Measurements from ENCODE around the gene NLK. TPM values are rescaled to one million over a fixed set of nuclear protein-coding genes. Genes with fewer than 3 reads are reported as not detected.

The NLK gene
- total RNA-seq, 1 donor from 2014 or later, result 22.6 TPM

- no peak for ATAC-seq
- Histone ChIP-seq H3K9me3 (no peaks in the 10 kb centered on the region), H3K36me3 (peaks cover 29% of the 10 kb centered on the region), H3K4me3 (no peak overlapping the region), H3K27me3 (no peaks in the 10 kb centered on the region), H3K27ac (no peak overlapping the region), H3K4me1 (no peaks in the 10 kb centered on the region)
- DNase-seq, result no peak
- intact Hi-C loops (cut with DNase I), result no loop called here
- TF ChIP-seq CTCF (IDR thresholded peaks at IDR 0.05), result no peak
These were observed 145.5 kb downstream of the NLK start for GRCh38 chr17:28187931-28188330.

DNA sequence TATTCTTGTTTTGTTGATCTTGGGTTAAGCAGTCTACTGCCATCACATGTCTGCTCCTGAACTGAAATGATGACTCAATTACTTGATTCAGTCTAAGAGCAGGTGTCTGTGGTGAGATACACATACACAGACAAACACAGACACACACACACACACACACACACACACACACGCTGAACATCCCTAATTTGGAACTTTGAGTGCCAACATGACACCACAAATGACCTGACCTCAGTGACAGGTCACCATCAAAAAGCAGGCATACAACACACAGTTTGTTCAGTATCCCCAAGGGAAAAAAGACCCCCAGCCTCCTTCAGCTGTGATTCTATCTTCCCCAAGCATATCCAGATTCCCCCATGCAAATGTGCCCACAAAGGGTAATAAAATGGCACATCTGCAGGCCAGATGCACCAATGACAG is 146.4 kb downstream of the NLK start:
- no peak for TF ChIP-seq CTCF (IDR thresholded peaks at IDR 0.05)
- H3K36me3 ChIP-seq, result peaks cover 29% of the 10 kb centered on the region
- DNase-seq (no peak), ATAC-seq (no peak)
- H3K27ac ChIP-seq, result no peak overlapping the region
- H3K4me1 ChIP-seq, result no peaks in the 10 kb centered on the region
- no peaks in the 10 kb centered on the region for H3K27me3 ChIP-seq
- intact Hi-C loops (cut with DNase I), result no loop called here
- no peaks in the 10 kb centered on the region for H3K9me3 ChIP-seq
- H3K4me3 ChIP-seq, result no peak overlapping the region

DNA sequence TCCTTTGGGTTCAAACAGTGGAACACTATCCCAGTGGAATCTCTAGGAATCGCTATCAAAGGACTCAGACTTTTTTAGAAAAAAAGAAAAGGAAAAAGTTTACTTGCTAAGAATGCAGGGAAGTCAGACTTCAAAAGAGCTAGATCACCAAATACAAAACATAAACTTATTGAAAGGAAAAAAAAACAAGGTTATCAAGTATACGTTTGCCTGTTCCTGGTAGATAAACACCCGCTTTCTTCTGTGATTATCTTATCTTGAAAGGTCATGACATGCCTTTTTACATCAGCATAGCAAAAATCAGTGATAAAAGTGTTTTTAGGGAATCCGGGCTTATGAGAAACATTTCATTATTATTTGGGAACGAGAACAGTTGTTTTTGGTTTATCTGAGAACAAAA is 147.2 kb downstream of the NLK start:
- H3K27me3 ChIP-seq, result no peaks in the 10 kb centered on the region
- H3K9me3 ChIP-seq, result no peaks in the 10 kb centered on the region
- ATAC-seq, result no peak
- no peak overlapping the region for H3K4me3 ChIP-seq
- no peaks in the 10 kb centered on the region for H3K4me1 ChIP-seq
- H3K27ac ChIP-seq, result no peak overlapping the region
- no peak for DNase-seq
- H3K36me3 ChIP-seq, result peaks cover 29% of the 10 kb centered on the region
- TF ChIP-seq CTCF (IDR thresholded peaks at IDR 0.05), result no peak
- intact Hi-C loops (cut with DNase I), result no loop called here

- no peak for TF ChIP-seq CTCF (IDR thresholded peaks at IDR 0.05)
- H3K4me1 ChIP-seq, result no peaks in the 10 kb centered on the region
- no peak overlapping the region for H3K27ac ChIP-seq
- no peaks in the 10 kb centered on the region for H3K9me3 ChIP-seq
- peaks cover 17% of the 10 kb centered on the region for H3K36me3 ChIP-seq
- H3K4me3 ChIP-seq, result no peak overlapping the region
- no peak for ATAC-seq
- DNase-seq, result no peak
- intact Hi-C loops (cut with DNase I), result no loop called here
- H3K27me3 ChIP-seq, result no peaks in the 10 kb centered on the region
These were observed 148.5 kb downstream of the NLK start for GRCh38 chr17:28191018-28191417.

GRCh38 chr17:28193241-28193640 is 150.8 kb downstream of the NLK start:
- DNase-seq (peak; percentile 71), ATAC-seq (peak; percentile 96)
- H3K27me3 ChIP-seq, result no peaks in the 10 kb centered on the region
- no peaks in the 10 kb centered on the region for H3K4me1 ChIP-seq
- peaks cover 12% of the 10 kb centered on the region for H3K36me3 ChIP-seq
- no peak overlapping the region for H3K4me3 ChIP-seq
- no peaks in the 10 kb centered on the region for H3K9me3 ChIP-seq
- no peak overlapping the region for H3K27ac ChIP-seq
- intact Hi-C loops (cut with DNase I), result no loop called here
- peak; percentile 8 for TF ChIP-seq CTCF (IDR thresholded peaks at IDR 0.05)

GRCh38 chr17:28194382-28194781 is 151.9 kb downstream of the NLK start:
- no peaks in the 10 kb centered on the region for H3K4me1 ChIP-seq
- no peak for TF ChIP-seq CTCF (IDR thresholded peaks at IDR 0.05)
- peaks cover 12% of the 10 kb centered on the region for H3K36me3 ChIP-seq
- H3K27ac ChIP-seq, result no peak overlapping the region
- intact Hi-C loops (cut with DNase I), result no loop called here
- ATAC-seq, result peak; percentile 51
- no peaks in the 10 kb centered on the region for H3K9me3 ChIP-seq
- H3K27me3 ChIP-seq, result no peaks in the 10 kb centered on the region
- no peak for DNase-seq
- no peak overlapping the region for H3K4me3 ChIP-seq
